Endothelial cell of umbilical vein (primary cell): ENCODE measurements around the gene MYH10. TPM values are rescaled to one million over a fixed set of nuclear protein-coding genes. Genes with fewer than 3 reads are reported as not detected.
A peak's percentile ranks its signal among the peaks of the same experiment; 100 is the strongest.

Source experiments
- BruUV-seq: library from RNA; stranded (reverse); fragments of 400-500 nt; replicated peaks from 2 replicates; lab custom pipeline; 2021; lab: Mats Ljungman, UMichigan
- CTCF ChIA-PET: fragments of 300-600, 350-600 bp; sonication (Branson Sonifier 250); formaldehyde crosslinking; loops from one replicate; lab custom pipeline; 2021; ENCODE audit warnings: antibody characterized with exemption, inconsistent platforms; lab: Charles Lee
- POLR2A ChIA-PET: fragments of 300-600, 350-600 bp; sonication (Branson Sonifier 250); formaldehyde crosslinking; loops from one replicate; lab custom pipeline; 2021; ENCODE audit warnings: antibody characterized with exemption, inconsistent platforms; lab: Charles Lee
- DNase-seq: peaks from one replicate; pipeline ENCODE4 v3.0.0-alpha.2; 2011; ENCODE audit warnings: low read depth, low spot score
- FAIRE-seq: peaks from 2 replicates; lab custom pipeline; 2011; peaks lifted over from hg19 to GRCh38; lab: Jason Lieb, UNC
- H2AFZ ChIP-seq: 2 replicates; pipeline ENCODE4 v1.6.0; 2012; ENCODE audit warnings: low read depth, low read length, control low read depth, inconsistent platforms
- H3K27ac ChIP-seq: 2 replicates; pipeline ENCODE4 v1.5.1; 2011; ENCODE audit warnings: low read depth, mild to moderate bottlenecking, control low read depth, low read length, moderate library complexity; ENCODE audit not compliant: insufficient read depth
- H3K27me3 ChIP-seq, 2 experiments: 2 replicates each; pipeline versions ENCODE4 v1.6.0 to v1.6.1; 2011; ENCODE audit warnings: low read length in 2 of 2, mixed read lengths in 1 of 2; ENCODE audit not compliant: control insufficient read depth in 2 of 2, insufficient read depth in 2 of 2
- H3K36me3 ChIP-seq, 2 experiments: 2 replicates in 1 of 2; 3 replicates in 1 of 2; pipeline ENCODE4 v1.5.1; 2011; ENCODE audit warnings: low read length in 2 of 2, mild to moderate bottlenecking in 1 of 2, moderate library complexity in 1 of 2; ENCODE audit not compliant: control insufficient read depth in 2 of 2, insufficient read depth in 2 of 2; ENCODE audit errors: extremely low read depth in 1 of 2
- H3K4me1 ChIP-seq: 3 replicates; pipeline ENCODE4 v1.5.1; 2011; ENCODE audit warnings: mild to moderate bottlenecking, low read length; ENCODE audit not compliant: control insufficient read depth, insufficient read depth; ENCODE audit errors: extremely low read depth
- H3K4me2 ChIP-seq: 2 replicates; pipeline ENCODE4 v1.6.1; 2011; ENCODE audit warnings: low read length, control low read depth, mixed read lengths; ENCODE audit not compliant: insufficient read depth
- H3K4me3 ChIP-seq, 3 experiments: fragments of 200-600 bp in 1 of 3; sonication (generic), shearing (Covaris generic) in 1 of 3; replicated peaks in 1 of 3; 2 replicates each; pipeline ENCODE4 v1.5.1; 2011 to 2016; ENCODE audit warnings: control low read depth in 3 of 3, low read length in 3 of 3, mild to moderate bottlenecking in 2 of 3, inconsistent platforms in 1 of 3, low read depth in 1 of 3, moderate library complexity in 1 of 3; ENCODE audit not compliant: insufficient read depth in 1 of 3
- H3K79me2 ChIP-seq: 2 replicates; pipeline ENCODE4 v1.6.0; 2012; ENCODE audit warnings: low read length, inconsistent platforms; ENCODE audit not compliant: control insufficient read depth, insufficient read depth
- H3K9ac ChIP-seq: replicated peaks from 2 replicates; pipeline ENCODE3; 2011; ENCODE audit warnings: low read length, control low read depth; ENCODE audit not compliant: insufficient read depth; ENCODE audit errors: extremely low read depth
- H3K9me1 ChIP-seq: replicated peaks from 3 replicates; pipeline ENCODE4 v1.6.0; 2011; ENCODE audit warnings: mild to moderate bottlenecking, low read length; ENCODE audit not compliant: control insufficient read depth, insufficient read depth; ENCODE audit errors: extremely low read depth
- H3K9me3 ChIP-seq: replicated peaks from 2 replicates; pipeline ENCODE4 v1.5.1; 2012; ENCODE audit warnings: low read length, inconsistent platforms; ENCODE audit not compliant: control insufficient read depth, insufficient read depth
- H4K20me1 ChIP-seq: replicated peaks from 2 replicates; pipeline ENCODE3; 2011; ENCODE audit warnings: mild to moderate bottlenecking, low read length; ENCODE audit not compliant: control insufficient read depth, insufficient read depth; ENCODE audit errors: extremely low read depth
- EZH2 ChIP-seq: IDR thresholded peaks from 2 replicates; pipeline ENCODE4 v1.6.1; 2012; ENCODE audit warnings: borderline replicate concordance, low read depth, mild to moderate bottlenecking, moderate library complexity, low read length, inconsistent platforms; ENCODE audit not compliant: severe bottlenecking
- FOS ChIP-seq: IDR thresholded peaks from 2 replicates; pipeline ENCODE4 v1.6.1; 2011; ENCODE audit warnings: mild to moderate bottlenecking, low read length, moderate library complexity, borderline replicate concordance; ENCODE audit not compliant: insufficient read depth
- GATA2 ChIP-seq: IDR thresholded peaks from 2 replicates; pipeline ENCODE4 v1.7.0; 2011; ENCODE audit warnings: low read depth, mild to moderate bottlenecking, moderate library complexity, mixed read lengths, low read length; ENCODE audit not compliant: insufficient read length, insufficient read depth
- JUN ChIP-seq: IDR thresholded peaks from 2 replicates; pipeline ENCODE4 v1.6.1; 2011; ENCODE audit warnings: borderline replicate concordance, low read depth; ENCODE audit not compliant: insufficient read length, insufficient read depth
- MYC ChIP-seq: IDR thresholded peaks from one replicate; pipeline ENCODE4 v1.6.1; 2011; ENCODE audit warnings: mild to moderate bottlenecking, low read depth, low read length
- POLR2A ChIP-seq: IDR thresholded peaks from 2 replicates; pipeline ENCODE4 v1.6.1; 2012; ENCODE audit warnings: low read depth, mild to moderate bottlenecking, control low read depth, low read length
- POLR2AphosphoS5 ChIP-seq: IDR thresholded peaks from 2 replicates; pipeline ENCODE4 v1.6.1; 2012; ENCODE audit warnings: low read depth, mild to moderate bottlenecking, control low read depth, low read length, moderate library complexity; ENCODE audit not compliant: insufficient read depth
- dilution Hi-C: fragments of 300-500 bp; cut with MboI; formaldehyde crosslinking; loops from one replicate; pipeline ENCODE4 v1.15.0; 2019; ENCODE audit warnings: low sequenced_read_pairs; ENCODE audit not compliant: extremely low pct_ligation_motif_present
- intact Hi-C: fragments of 100-400 bp; cut with micrococcal nuclease; formaldehyde crosslinking; loops from one replicate; pipeline ENCODE4 v1.10.0; 2022
- polyA plus RNA-seq, 4 experiments: library from polyadenylated mRNA; depleted of rRNA in 3 of 4; stranded (reverse) in 3 of 4; unstranded in 1 of 4; fragments of >200 nt; gene quantifications; 2 replicates each; pipeline versions ENCODE4 v1.2.1 to v1.2.3, GENCODE V29; 2011 to 2012; ENCODE audit warnings: missing spikeins in 1 of 4
- total RNA-seq: library from RNA; stranded (reverse); gene quantifications from 2 replicates; pipeline ENCODE4 v1.2.3, GENCODE V29; 2021
- TF ChIP-seq, protein P1 (sequence below): IDR thresholded peaks from 2 replicates; pipeline ENCODE4 v1.6.1; 2011; ENCODE audit not compliant: insufficient read depth, insufficient read length
- TF ChIP-seq, protein P2 (sequence below), 2 donors: IDR thresholded peaks; 1 replicate in 1 of 2; 2 replicates in 1 of 2; pipeline ENCODE4 v1.5.1; 2011; ENCODE audit warnings: low read length in 2 of 2, mild to moderate bottlenecking in 2 of 2, moderate library complexity in 2 of 2, control low read depth in 1 of 2, inconsistent platforms in 1 of 2, low read depth in 1 of 2; ENCODE audit not compliant: insufficient read depth in 1 of 2; ENCODE audit errors: extremely low read depth in 1 of 2

The MYH10 gene
- total and polyA plus RNA-seq, 2 donors (not counting 3 experiments of a cell fraction or from before 2014, with no cell fraction given) = 73.4 to 232 TPM

DNA sequence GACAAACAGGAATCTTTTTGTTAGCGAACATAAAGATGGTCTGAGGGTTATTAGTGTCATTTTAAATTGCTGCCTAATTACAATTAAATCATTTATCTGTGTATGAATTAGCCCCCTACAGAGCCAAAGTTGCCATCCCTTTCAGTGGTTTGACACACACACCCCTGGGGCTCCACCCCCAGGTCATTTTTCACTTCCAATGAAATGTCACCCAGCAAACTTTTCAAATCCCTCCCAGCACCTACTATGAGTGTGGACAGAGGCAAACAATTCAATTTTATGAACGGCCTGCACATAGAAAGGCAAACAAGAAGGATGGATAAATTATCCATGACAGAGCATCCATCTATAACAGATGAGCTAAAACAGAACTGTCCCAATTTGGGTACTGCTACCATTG, 2.4 kb downstream of the MYH10 start:
- intact Hi-C loops (no loop called here), dilution Hi-C loops (no loop called here)
- peak overlapping the region in 2 of 3 experiments; percentile 77 to 99 for H3K4me3 ChIP-seq
- H3K27ac ChIP-seq = no peak overlapping the region
- BruUV-seq = no TSS peak
- no peak for TF ChIP-seq JUN
- no peak for TF ChIP-seq POLR2A
- TF ChIP-seq, protein P1, sequence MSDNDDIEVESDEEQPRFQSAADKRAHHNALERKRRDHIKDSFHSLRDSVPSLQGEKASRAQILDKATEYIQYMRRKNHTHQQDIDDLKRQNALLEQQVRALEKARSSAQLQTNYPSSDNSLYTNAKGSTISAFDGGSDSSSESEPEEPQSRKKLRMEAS = no peak
- no peak for TF ChIP-seq POLR2AphosphoS5
- TF ChIP-seq, protein P2, sequence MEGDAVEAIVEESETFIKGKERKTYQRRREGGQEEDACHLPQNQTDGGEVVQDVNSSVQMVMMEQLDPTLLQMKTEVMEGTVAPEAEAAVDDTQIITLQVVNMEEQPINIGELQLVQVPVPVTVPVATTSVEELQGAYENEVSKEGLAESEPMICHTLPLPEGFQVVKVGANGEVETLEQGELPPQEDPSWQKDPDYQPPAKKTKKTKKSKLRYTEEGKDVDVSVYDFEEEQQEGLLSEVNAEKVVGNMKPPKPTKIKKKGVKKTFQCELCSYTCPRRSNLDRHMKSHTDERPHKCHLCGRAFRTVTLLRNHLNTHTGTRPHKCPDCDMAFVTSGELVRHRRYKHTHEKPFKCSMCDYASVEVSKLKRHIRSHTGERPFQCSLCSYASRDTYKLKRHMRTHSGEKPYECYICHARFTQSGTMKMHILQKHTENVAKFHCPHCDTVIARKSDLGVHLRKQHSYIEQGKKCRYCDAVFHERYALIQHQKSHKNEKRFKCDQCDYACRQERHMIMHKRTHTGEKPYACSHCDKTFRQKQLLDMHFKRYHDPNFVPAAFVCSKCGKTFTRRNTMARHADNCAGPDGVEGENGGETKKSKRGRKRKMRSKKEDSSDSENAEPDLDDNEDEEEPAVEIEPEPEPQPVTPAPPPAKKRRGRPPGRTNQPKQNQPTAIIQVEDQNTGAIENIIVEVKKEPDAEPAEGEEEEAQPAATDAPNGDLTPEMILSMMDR (IDR thresholded peaks at IDR 0.05; ENCODE audit: extremely low read depth in 1 of 2, insufficient read depth in 1 of 2, low read depth in 1 of 2, low read length in 2 of 2) = no peak
- no peak for TF ChIP-seq MYC
- no peak for TF ChIP-seq EZH2
- no peak for TF ChIP-seq GATA2
- no peak for TF ChIP-seq FOS
- CTCF ChIA-PET = interaction anchor here (1.8 kb wide), 1 partner anchor 118 kb away, joined by 7 read pairs; no protein-coding TSS in a partner anchor
- no peak for FAIRE-seq
- peaks cover 0 to 4% of the 10 kb centered on the region in 2 experiments for H3K27me3 ChIP-seq
- H4K20me1 ChIP-seq = peaks cover 9% of the 10 kb centered on the region
- no peaks in the 10 kb centered on the region for H3K36me3 ChIP-seq
- H3K9me3 ChIP-seq = no peaks in the 10 kb centered on the region
- H3K9me1 ChIP-seq = no peaks in the 10 kb centered on the region
- no peak overlapping the region for H2AFZ ChIP-seq
- H3K4me2 ChIP-seq = peak overlapping the region; percentile 81
- POLR2A ChIA-PET = no interaction called here
- peaks cover 42% of the 10 kb centered on the region for H3K79me2 ChIP-seq
- peaks cover 15% of the 10 kb centered on the region for H3K4me1 ChIP-seq
- H3K9ac ChIP-seq = no peak overlapping the region
- no peak for DNase-seq
